Endothelial cell of umbilical vein (primary cell): ENCODE measurements around the gene OR1M1. TPM values are rescaled to one million over a fixed set of nuclear protein-coding genes. Genes with fewer than 3 reads are reported as not detected.

Experiments
- BruUV-seq: library from RNA; stranded (reverse); fragments of 400-500 nt; replicated peaks from 2 replicates; lab custom pipeline; 2021; lab: Mats Ljungman, UMichigan
- CTCF ChIA-PET: fragments of 300-600, 350-600 bp; sonication (Branson Sonifier 250); formaldehyde crosslinking; loops from one replicate; lab custom pipeline; 2021; ENCODE audit warnings: antibody characterized with exemption, inconsistent platforms; lab: Charles Lee
- POLR2A ChIA-PET: fragments of 300-600, 350-600 bp; sonication (Branson Sonifier 250); formaldehyde crosslinking; loops from one replicate; lab custom pipeline; 2021; ENCODE audit warnings: antibody characterized with exemption, inconsistent platforms; lab: Charles Lee
- DNase-seq: peaks from one replicate; pipeline ENCODE4 v3.0.0-alpha.2; 2011; ENCODE audit warnings: low read depth, low spot score
- FAIRE-seq: peaks from 2 replicates; lab custom pipeline; 2011; peaks lifted over from hg19 to GRCh38; lab: Jason Lieb, UNC
- H2AFZ ChIP-seq: 2 replicates; pipeline ENCODE4 v1.6.0; 2012; ENCODE audit warnings: low read depth, low read length, control low read depth, inconsistent platforms
- H3K27ac ChIP-seq: 2 replicates; pipeline ENCODE4 v1.5.1; 2011; ENCODE audit warnings: low read depth, mild to moderate bottlenecking, control low read depth, low read length, moderate library complexity; ENCODE audit not compliant: insufficient read depth
- H3K27me3 ChIP-seq, 2 experiments: 2 replicates each; pipeline versions ENCODE4 v1.6.0 to v1.6.1; 2011; ENCODE audit warnings: low read length in 2 of 2, mixed read lengths in 1 of 2; ENCODE audit not compliant: control insufficient read depth in 2 of 2, insufficient read depth in 2 of 2
- H3K36me3 ChIP-seq, 2 experiments: 2 replicates in 1 of 2; 3 replicates in 1 of 2; pipeline ENCODE4 v1.5.1; 2011; ENCODE audit warnings: low read length in 2 of 2, mild to moderate bottlenecking in 1 of 2, moderate library complexity in 1 of 2; ENCODE audit not compliant: control insufficient read depth in 2 of 2, insufficient read depth in 2 of 2; ENCODE audit errors: extremely low read depth in 1 of 2
- H3K4me1 ChIP-seq: 3 replicates; pipeline ENCODE4 v1.5.1; 2011; ENCODE audit warnings: mild to moderate bottlenecking, low read length; ENCODE audit not compliant: control insufficient read depth, insufficient read depth; ENCODE audit errors: extremely low read depth
- H3K4me2 ChIP-seq: 2 replicates; pipeline ENCODE4 v1.6.1; 2011; ENCODE audit warnings: low read length, control low read depth, mixed read lengths; ENCODE audit not compliant: insufficient read depth
- H3K4me3 ChIP-seq, 3 experiments: fragments of 200-600 bp in 1 of 3; sonication (generic), shearing (Covaris generic) in 1 of 3; replicated peaks in 1 of 3; 2 replicates each; pipeline ENCODE4 v1.5.1; 2011 to 2016; ENCODE audit warnings: control low read depth in 3 of 3, low read length in 3 of 3, mild to moderate bottlenecking in 2 of 3, inconsistent platforms in 1 of 3, low read depth in 1 of 3, moderate library complexity in 1 of 3; ENCODE audit not compliant: insufficient read depth in 1 of 3
- H3K79me2 ChIP-seq: 2 replicates; pipeline ENCODE4 v1.6.0; 2012; ENCODE audit warnings: low read length, inconsistent platforms; ENCODE audit not compliant: control insufficient read depth, insufficient read depth
- H3K9ac ChIP-seq: replicated peaks from 2 replicates; pipeline ENCODE3; 2011; ENCODE audit warnings: low read length, control low read depth; ENCODE audit not compliant: insufficient read depth; ENCODE audit errors: extremely low read depth
- H3K9me1 ChIP-seq: replicated peaks from 3 replicates; pipeline ENCODE4 v1.6.0; 2011; ENCODE audit warnings: mild to moderate bottlenecking, low read length; ENCODE audit not compliant: control insufficient read depth, insufficient read depth; ENCODE audit errors: extremely low read depth
- H3K9me3 ChIP-seq: replicated peaks from 2 replicates; pipeline ENCODE4 v1.5.1; 2012; ENCODE audit warnings: low read length, inconsistent platforms; ENCODE audit not compliant: control insufficient read depth, insufficient read depth
- H4K20me1 ChIP-seq: replicated peaks from 2 replicates; pipeline ENCODE3; 2011; ENCODE audit warnings: mild to moderate bottlenecking, low read length; ENCODE audit not compliant: control insufficient read depth, insufficient read depth; ENCODE audit errors: extremely low read depth
- EZH2 ChIP-seq: IDR thresholded peaks from 2 replicates; pipeline ENCODE4 v1.6.1; 2012; ENCODE audit warnings: borderline replicate concordance, low read depth, mild to moderate bottlenecking, moderate library complexity, low read length, inconsistent platforms; ENCODE audit not compliant: severe bottlenecking
- FOS ChIP-seq: IDR thresholded peaks from 2 replicates; pipeline ENCODE4 v1.6.1; 2011; ENCODE audit warnings: mild to moderate bottlenecking, low read length, moderate library complexity, borderline replicate concordance; ENCODE audit not compliant: insufficient read depth
- GATA2 ChIP-seq: IDR thresholded peaks from 2 replicates; pipeline ENCODE4 v1.7.0; 2011; ENCODE audit warnings: low read depth, mild to moderate bottlenecking, moderate library complexity, mixed read lengths, low read length; ENCODE audit not compliant: insufficient read length, insufficient read depth
- JUN ChIP-seq: IDR thresholded peaks from 2 replicates; pipeline ENCODE4 v1.6.1; 2011; ENCODE audit warnings: borderline replicate concordance, low read depth; ENCODE audit not compliant: insufficient read length, insufficient read depth
- MYC ChIP-seq: IDR thresholded peaks from one replicate; pipeline ENCODE4 v1.6.1; 2011; ENCODE audit warnings: mild to moderate bottlenecking, low read depth, low read length
- POLR2A ChIP-seq: IDR thresholded peaks from 2 replicates; pipeline ENCODE4 v1.6.1; 2012; ENCODE audit warnings: low read depth, mild to moderate bottlenecking, control low read depth, low read length
- POLR2AphosphoS5 ChIP-seq: IDR thresholded peaks from 2 replicates; pipeline ENCODE4 v1.6.1; 2012; ENCODE audit warnings: low read depth, mild to moderate bottlenecking, control low read depth, low read length, moderate library complexity; ENCODE audit not compliant: insufficient read depth
- dilution Hi-C: fragments of 300-500 bp; cut with MboI; formaldehyde crosslinking; loops from one replicate; pipeline ENCODE4 v1.15.0; 2019; ENCODE audit warnings: low sequenced_read_pairs; ENCODE audit not compliant: extremely low pct_ligation_motif_present
- intact Hi-C: fragments of 100-400 bp; cut with micrococcal nuclease; formaldehyde crosslinking; loops from one replicate; pipeline ENCODE4 v1.10.0; 2022
- polyA plus RNA-seq, 4 experiments: library from polyadenylated mRNA; depleted of rRNA in 3 of 4; stranded (reverse) in 3 of 4; unstranded in 1 of 4; fragments of >200 nt; gene quantifications; 2 replicates each; pipeline versions ENCODE4 v1.2.1 to v1.2.3, GENCODE V29; 2011 to 2012; ENCODE audit warnings: missing spikeins in 1 of 4
- total RNA-seq: library from RNA; stranded (reverse); gene quantifications from 2 replicates; pipeline ENCODE4 v1.2.3, GENCODE V29; 2021
- TF ChIP-seq, protein P1 (sequence below), 2 donors: IDR thresholded peaks; 1 replicate in 1 of 2; 2 replicates in 1 of 2; pipeline ENCODE4 v1.5.1; 2011; ENCODE audit warnings: low read length in 2 of 2, mild to moderate bottlenecking in 2 of 2, moderate library complexity in 2 of 2, control low read depth in 1 of 2, inconsistent platforms in 1 of 2, low read depth in 1 of 2; ENCODE audit not compliant: insufficient read depth in 1 of 2; ENCODE audit errors: extremely low read depth in 1 of 2
- TF ChIP-seq, protein P2 (sequence below): IDR thresholded peaks from 2 replicates; pipeline ENCODE4 v1.6.1; 2011; ENCODE audit not compliant: insufficient read depth, insufficient read length

OR1M1 gene
- total and polyA plus RNA-seq, 2 donors (not counting 3 experiments of a cell fraction or from before 2014, with no cell fraction given), result not detected

DNA sequence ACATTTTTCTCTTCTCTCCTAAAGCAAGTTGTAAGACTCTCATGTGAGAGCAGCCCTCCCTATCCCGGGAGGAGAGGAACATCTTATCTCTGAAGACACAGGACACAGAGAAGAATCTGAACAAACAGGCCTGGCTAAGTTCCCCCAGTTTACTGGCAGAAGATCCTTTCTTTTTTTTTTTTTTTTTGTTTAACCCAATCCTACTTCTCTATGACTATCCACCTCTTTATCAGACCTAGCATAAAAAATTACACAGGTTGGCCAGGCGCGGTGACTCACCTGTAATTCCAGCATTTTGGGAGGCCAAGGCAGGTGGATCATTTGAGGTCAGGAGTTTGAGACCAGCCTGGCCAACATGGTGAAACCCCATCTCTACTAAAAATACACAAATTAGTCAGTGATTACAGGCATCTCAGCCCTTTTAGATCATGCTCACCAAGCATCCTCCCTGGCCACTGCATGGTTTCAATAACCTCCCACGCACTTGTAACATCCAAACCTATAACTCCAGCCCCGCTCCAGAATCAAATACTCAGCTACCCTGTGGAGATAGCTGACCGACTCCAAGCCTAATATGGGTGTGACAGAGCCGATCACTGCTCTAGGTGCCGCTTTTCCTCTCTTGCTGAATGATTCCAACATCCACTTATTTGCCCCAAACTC is 49.3 kb upstream of the OR1M1 start:
- no peak for FAIRE-seq
- Histone ChIP-seq H3K4me2 (no peak overlapping the region), H3K9me1 (no peaks in the 10 kb centered on the region), H3K36me3 (no peaks in the 10 kb centered on the region), H2AFZ (no peak overlapping the region), H3K9me3 (no peaks in the 10 kb centered on the region), H3K27ac (no peak overlapping the region), H3K4me1 (no peaks in the 10 kb centered on the region), H3K79me2 (no peaks in the 10 kb centered on the region), H4K20me1 (no peaks in the 10 kb centered on the region), H3K27me3 (no peaks in the 10 kb centered on the region), H3K9ac (no peak overlapping the region), H3K4me3 (no peak overlapping the region)
- intact Hi-C loops (no loop called here), dilution Hi-C loops (no loop called here)
- ChIA-PET POLR2A (no interaction called here), CTCF (no interaction called here)
- DNase-seq, result no peak
- BruUV-seq, result no TSS peak
- TF ChIP-seq JUN (no peak), MYC (no peak), EZH2 (no peak), POLR2A (no peak), FOS (no peak), POLR2AphosphoS5 (no peak), GATA2 (no peak)
- TF ChIP-seq, protein P1, sequence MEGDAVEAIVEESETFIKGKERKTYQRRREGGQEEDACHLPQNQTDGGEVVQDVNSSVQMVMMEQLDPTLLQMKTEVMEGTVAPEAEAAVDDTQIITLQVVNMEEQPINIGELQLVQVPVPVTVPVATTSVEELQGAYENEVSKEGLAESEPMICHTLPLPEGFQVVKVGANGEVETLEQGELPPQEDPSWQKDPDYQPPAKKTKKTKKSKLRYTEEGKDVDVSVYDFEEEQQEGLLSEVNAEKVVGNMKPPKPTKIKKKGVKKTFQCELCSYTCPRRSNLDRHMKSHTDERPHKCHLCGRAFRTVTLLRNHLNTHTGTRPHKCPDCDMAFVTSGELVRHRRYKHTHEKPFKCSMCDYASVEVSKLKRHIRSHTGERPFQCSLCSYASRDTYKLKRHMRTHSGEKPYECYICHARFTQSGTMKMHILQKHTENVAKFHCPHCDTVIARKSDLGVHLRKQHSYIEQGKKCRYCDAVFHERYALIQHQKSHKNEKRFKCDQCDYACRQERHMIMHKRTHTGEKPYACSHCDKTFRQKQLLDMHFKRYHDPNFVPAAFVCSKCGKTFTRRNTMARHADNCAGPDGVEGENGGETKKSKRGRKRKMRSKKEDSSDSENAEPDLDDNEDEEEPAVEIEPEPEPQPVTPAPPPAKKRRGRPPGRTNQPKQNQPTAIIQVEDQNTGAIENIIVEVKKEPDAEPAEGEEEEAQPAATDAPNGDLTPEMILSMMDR (IDR thresholded peaks at IDR 0.05; ENCODE audit: extremely low read depth in 1 of 2, insufficient read depth in 1 of 2, low read depth in 1 of 2, low read length in 2 of 2), result no peak
- TF ChIP-seq, protein P2, sequence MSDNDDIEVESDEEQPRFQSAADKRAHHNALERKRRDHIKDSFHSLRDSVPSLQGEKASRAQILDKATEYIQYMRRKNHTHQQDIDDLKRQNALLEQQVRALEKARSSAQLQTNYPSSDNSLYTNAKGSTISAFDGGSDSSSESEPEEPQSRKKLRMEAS, result no peak
